Sigmoid colon (tissue), 4 donors: ENCODE results near the gene MYO1F.

ENCODE experiments used
- POLR2A ChIP-seq, 2 donors: fragments of 450-650 bp; IDR thresholded peaks; one replicate each; pipeline ENCODE4 v1.6.1; 2016; ENCODE audit warnings: antibody characterized with exemption in 2 of 2, mild to moderate bottlenecking in 2 of 2, moderate library complexity in 2 of 2
- POLR2AphosphoS5 ChIP-seq, 4 donors: sonication (generic); formaldehyde crosslinking; IDR thresholded peaks; one replicate each; pipeline ENCODE4 v1.6.1; 2017; ENCODE audit warnings: antibody characterized with exemption in 4 of 4
- TF ChIP-seq, protein P1 (sequence below), 4 experiments: fragments of 450-650 bp in 3 of 4; fragments of 200-600 bp in 1 of 4; IDR thresholded peaks; one replicate each; pipeline ENCODE4 v1.5.1; 2016 to 2019; ENCODE audit warnings: antibody characterized with exemption in 4 of 4, mild to moderate bottlenecking in 3 of 4, moderate library complexity in 2 of 4

DNA sequence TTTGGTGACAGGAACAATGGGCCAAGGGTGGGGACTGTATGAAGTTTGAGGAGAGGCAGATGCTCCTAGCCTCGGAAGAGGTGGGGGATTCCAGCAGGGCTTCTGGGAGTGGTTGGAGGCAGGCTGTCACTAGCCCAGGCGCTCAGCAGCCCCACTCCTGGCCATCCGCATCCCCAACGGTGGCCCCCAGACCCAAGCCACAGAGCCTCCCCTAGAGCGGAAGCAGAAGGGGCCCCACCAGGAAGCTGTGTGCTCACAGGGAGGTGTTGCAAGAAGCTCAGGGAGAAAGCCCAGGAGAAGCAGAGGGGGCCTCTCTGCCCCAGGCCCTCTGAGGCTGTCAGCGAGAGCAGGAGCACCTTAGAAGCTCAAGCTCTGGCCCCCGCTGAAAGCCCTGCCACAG, 83.1 kb downstream of the MYO1F start:
- TF ChIP-seq, protein P1, sequence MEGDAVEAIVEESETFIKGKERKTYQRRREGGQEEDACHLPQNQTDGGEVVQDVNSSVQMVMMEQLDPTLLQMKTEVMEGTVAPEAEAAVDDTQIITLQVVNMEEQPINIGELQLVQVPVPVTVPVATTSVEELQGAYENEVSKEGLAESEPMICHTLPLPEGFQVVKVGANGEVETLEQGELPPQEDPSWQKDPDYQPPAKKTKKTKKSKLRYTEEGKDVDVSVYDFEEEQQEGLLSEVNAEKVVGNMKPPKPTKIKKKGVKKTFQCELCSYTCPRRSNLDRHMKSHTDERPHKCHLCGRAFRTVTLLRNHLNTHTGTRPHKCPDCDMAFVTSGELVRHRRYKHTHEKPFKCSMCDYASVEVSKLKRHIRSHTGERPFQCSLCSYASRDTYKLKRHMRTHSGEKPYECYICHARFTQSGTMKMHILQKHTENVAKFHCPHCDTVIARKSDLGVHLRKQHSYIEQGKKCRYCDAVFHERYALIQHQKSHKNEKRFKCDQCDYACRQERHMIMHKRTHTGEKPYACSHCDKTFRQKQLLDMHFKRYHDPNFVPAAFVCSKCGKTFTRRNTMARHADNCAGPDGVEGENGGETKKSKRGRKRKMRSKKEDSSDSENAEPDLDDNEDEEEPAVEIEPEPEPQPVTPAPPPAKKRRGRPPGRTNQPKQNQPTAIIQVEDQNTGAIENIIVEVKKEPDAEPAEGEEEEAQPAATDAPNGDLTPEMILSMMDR (IDR thresholded peaks at IDR 0.05), result no peak
- TF ChIP-seq POLR2AphosphoS5 (IDR thresholded peaks at IDR 0.05) (no peak), POLR2A (IDR thresholded peaks at IDR 0.05) (no peak)
